Activated T-helper 2 cell treated with anti-CD3 and anti-CD28 coated beads, Interferon-gamma antibody, Interleukin-2, Interleukin-4, amounts not matched to agents 10 μg/mL and 5 μg/mL and 100 μg/mL, durations not matched to agents 14 hours and 24 hours and 36 hours (primary cell): Measurements from ENCODE around the gene GPC6. TPM values are rescaled to one million over a fixed set of nuclear protein-coding genes. Genes with fewer than 3 reads are reported as not detected.

ENCODE experiments used
- DNase-seq: peaks from one replicate; pipeline ENCODE4 v3.0.0; 2021; ENCODE audit warnings: low spot score
- H3K27ac Mint-ChIP-seq: one replicate; pipeline ENCODE4 v1.8.0; 2021; ENCODE audit warnings: mixed read lengths
- H3K27me3 Mint-ChIP-seq: one replicate; pipeline ENCODE4 v1.8.0; 2021; ENCODE audit warnings: low read depth, mixed read lengths
- H3K36me3 Mint-ChIP-seq: one replicate; pipeline ENCODE4 v1.8.0; 2021; ENCODE audit warnings: low read depth, mixed read lengths
- H3K4me1 Mint-ChIP-seq: one replicate; pipeline ENCODE4 v1.8.0; 2021; ENCODE audit warnings: low read depth, mixed read lengths
- H3K4me3 Mint-ChIP-seq: one replicate; pipeline ENCODE4 v1.8.0; 2021; ENCODE audit warnings: low read depth, mild to moderate bottlenecking, moderate library complexity, mixed read lengths
- H3K9me3 Mint-ChIP-seq: one replicate; pipeline ENCODE4 v1.8.0; 2021; ENCODE audit warnings: mixed read lengths
- intact Hi-C: fragments of 100-400 bp; cut with micrococcal nuclease; formaldehyde crosslinking; loops from one replicate; pipeline ENCODE4 v1.15.1; 2023
- total RNA-seq: library from RNA; stranded (reverse); gene quantifications from 2 replicates; pipeline ENCODE4 v1.2.3, GENCODE V29; 2022

Gene GPC6
- total RNA-seq, 1 donor from 2014 or later: not detected

DNA sequence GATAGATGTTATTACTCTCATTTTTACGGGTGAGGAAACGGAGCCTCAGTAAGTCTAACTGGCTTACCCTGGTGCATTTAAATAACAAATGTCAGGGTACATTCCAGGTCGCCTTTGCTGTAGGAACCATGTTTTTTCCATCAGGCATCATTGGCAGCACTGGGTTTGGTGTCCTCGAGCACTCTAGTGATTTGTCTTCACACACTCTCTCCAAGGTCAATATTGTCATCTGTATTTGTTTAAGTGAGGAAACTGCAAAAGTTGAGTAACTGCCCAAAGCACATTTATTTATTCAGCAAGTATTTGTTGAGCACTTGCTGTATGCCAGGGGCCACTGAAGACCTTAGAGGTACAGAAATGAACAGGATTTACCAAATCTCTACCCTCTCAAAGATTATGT lies 1174.3 kb downstream of the GPC6 start:
- Mint-ChIP-seq H3K27me3 (no peaks in the 10 kb centered on the region), H3K4me1 (no peaks in the 10 kb centered on the region), H3K36me3 (no peaks in the 10 kb centered on the region), H3K9me3 (no peaks in the 10 kb centered on the region), H3K4me3 (no peak overlapping the region), H3K27ac (no peak overlapping the region)
- intact Hi-C loops: no loop called here
- DNase-seq: no peak

DNA sequence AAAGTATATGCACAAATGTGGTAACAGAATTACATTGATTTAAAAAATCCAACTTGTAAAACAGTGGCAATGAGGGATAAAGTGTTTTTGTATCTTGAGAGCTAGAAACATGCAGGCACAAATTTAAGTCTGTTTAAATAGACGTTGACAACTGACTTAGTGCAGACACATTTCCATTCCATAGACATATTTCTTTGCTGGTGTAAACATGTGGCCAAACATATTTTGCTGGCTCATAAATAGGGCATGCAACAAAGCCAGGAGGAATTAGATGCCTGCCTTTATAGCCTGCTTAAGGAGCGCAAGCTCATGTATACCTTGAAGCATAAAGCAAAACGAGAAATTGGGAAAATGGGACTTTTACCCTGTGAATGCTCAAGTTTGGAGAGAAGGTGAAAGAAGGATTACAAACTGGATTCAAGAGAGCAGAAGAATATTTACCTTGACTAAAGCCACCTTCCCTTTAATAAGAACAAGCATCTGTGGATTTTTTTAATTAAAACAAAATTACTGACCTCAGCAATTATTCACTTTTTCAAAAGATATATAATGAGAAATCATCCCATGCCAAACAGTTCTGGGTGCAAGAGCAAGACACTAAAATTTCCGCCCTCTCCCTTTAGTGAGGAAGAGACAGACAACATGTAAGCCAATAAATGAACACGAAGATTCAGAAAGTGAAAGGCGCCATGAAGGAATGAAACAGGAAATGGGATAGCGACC lies 1181.9 kb downstream of the GPC6 start:
- no peaks in the 10 kb centered on the region for H3K27me3 Mint-ChIP-seq
- no peaks in the 10 kb centered on the region for H3K36me3 Mint-ChIP-seq
- intact Hi-C loops: no loop called here
- H3K27ac Mint-ChIP-seq: no peak overlapping the region
- no peak overlapping the region for H3K4me3 Mint-ChIP-seq
- DNase-seq: no peak
- no peaks in the 10 kb centered on the region for H3K4me1 Mint-ChIP-seq
- no peaks in the 10 kb centered on the region for H3K9me3 Mint-ChIP-seq

DNA sequence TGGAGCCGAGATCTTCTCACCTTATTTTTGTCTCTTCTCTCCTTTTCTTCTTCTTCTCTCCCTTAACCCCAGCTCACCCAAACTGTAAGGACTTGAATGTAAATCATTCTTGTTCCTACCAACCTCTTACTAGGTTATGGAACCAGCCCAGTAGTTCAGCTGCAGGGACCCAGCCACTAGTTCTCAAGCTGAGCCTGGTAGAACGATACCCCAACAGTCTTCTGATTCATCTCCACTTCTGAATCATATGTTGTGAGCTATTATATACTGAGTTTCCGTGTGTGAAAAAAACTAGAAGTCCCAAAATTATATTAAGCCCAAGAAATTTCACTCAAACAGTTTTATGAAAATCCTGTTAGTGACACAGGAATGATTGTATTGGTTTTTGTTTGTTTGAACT lies 1185.1 kb downstream of the GPC6 start:
- DNase-seq: no peak
- Mint-ChIP-seq H3K4me3 (no peak overlapping the region), H3K27ac (no peak overlapping the region), H3K4me1 (no peaks in the 10 kb centered on the region), H3K9me3 (peaks cover 2% of the 10 kb centered on the region), H3K36me3 (no peaks in the 10 kb centered on the region), H3K27me3 (no peaks in the 10 kb centered on the region)
- intact Hi-C loops: loop anchor here (10.0 kb wide), 1 partner anchor 87 kb away; no protein-coding TSS in a partner anchor

DNA sequence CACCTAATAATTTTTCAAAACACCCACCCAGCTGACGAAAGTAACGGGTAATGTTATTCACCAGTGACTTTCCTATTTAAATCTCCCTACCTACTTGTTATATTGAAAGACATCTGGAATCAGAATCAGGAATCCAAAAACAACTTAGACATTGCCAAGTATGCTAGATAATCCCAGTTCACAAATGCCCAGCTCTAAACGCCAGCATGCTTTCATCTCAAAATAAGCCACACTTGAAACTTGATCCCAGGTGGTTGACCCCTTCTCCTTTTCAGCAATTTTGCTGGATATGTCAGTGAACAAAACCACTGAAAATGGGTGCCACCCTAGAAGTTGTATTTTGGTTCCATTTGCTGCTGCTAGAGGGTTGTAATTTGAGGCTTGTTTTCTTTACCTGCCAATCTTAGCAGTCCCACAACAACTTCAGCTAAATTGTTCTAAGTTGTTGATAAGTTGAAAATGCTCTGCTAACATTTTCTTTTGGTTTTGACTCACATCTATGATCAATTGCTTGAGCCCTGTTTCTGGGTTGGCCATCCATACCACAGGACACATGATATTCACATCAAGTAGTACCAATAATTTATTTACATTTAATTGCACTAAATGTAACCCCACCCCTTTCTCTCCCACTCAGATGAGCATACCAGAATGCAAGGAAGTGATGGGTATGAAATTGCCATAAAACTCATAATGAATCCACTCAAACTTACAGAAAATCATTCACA lies 1186.4 kb downstream of the GPC6 start:
- Mint-ChIP-seq H3K27ac (no peak overlapping the region), H3K36me3 (no peaks in the 10 kb centered on the region), H3K9me3 (peaks cover 12% of the 10 kb centered on the region), H3K4me1 (peaks cover 2% of the 10 kb centered on the region), H3K27me3 (no peaks in the 10 kb centered on the region), H3K4me3 (no peak overlapping the region)
- intact Hi-C loops: loop anchor here (10.0 kb wide), 1 partner anchor 88 kb away; no protein-coding TSS in a partner anchor
- no peak for DNase-seq

DNA sequence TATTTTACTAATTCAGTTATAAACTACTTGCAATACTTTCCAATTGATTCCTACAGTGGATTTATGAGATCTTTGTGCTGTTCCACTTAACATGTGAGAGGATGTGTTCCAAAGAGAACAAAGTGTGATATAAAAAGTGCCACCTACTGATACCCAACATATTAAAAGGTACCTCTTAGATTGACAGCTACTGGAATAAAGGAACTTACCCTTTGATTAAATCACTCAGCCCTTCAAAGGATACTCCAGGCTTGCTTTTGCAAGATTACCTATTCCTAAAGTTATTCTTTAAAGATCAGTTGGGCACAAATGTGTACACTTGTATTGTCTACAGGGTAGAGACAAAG lies 1187.0 kb downstream of the GPC6 start:
- no peak overlapping the region for H3K4me3 Mint-ChIP-seq
- H3K36me3 Mint-ChIP-seq: no peaks in the 10 kb centered on the region
- DNase-seq: no peak
- H3K9me3 Mint-ChIP-seq: peaks cover 16% of the 10 kb centered on the region
- peaks cover 5% of the 10 kb centered on the region for H3K4me1 Mint-ChIP-seq
- intact Hi-C loops: loop anchor here (10.0 kb wide), 1 partner anchor 89 kb away; no protein-coding TSS in a partner anchor
- H3K27ac Mint-ChIP-seq: no peak overlapping the region
- no peaks in the 10 kb centered on the region for H3K27me3 Mint-ChIP-seq

DNA sequence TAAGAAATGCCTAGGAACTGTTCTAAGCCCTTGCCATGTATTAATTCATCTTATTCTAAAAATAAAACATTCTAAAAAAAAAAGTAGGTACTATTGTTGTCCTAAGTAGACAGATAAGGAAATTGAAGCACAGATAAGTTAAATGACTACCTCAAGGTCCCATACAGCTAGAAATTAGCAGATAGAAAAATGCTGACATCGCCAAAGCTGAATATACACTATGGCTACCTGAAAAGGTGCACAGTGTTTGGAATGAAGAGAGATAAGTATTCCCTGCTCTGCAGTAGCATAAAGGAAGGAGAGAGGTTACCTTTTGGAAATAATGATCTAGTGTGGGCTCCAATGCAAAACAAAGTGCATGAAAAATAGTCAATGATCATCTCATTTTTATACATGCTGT lies 1187.5 kb downstream of the GPC6 start:
- H3K4me3 Mint-ChIP-seq: no peak overlapping the region
- DNase-seq: no peak
- intact Hi-C loops: loop anchor here (10.0 kb wide), 1 partner anchor 89 kb away; no protein-coding TSS in a partner anchor
- H3K9me3 Mint-ChIP-seq: peaks cover 20% of the 10 kb centered on the region
- no peak overlapping the region for H3K27ac Mint-ChIP-seq
- no peaks in the 10 kb centered on the region for H3K36me3 Mint-ChIP-seq
- peaks cover 10% of the 10 kb centered on the region for H3K4me1 Mint-ChIP-seq
- H3K27me3 Mint-ChIP-seq: no peaks in the 10 kb centered on the region

DNA sequence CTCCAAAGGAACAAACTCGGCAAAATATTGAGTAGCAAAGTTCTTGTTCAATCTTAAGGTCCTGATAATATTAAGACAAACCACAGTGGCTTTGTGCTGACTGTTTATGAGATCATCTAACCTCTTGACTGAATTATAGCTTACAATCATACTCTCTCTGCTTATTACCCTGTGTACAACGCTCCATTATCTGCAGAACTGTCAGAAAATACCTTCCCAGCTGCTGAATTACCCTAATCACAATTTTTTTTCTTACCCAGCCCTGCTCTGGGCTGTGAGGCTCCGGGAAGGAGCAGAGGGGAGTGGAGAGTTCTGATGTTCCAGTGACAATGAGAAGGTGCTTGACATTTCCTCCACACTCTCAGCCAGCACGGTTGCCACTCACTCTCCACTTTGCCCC lies 1188.1 kb downstream of the GPC6 start:
- H3K36me3 Mint-ChIP-seq: peaks cover under 1% of the 10 kb centered on the region
- intact Hi-C loops: loop anchor here (10.0 kb wide), 1 partner anchor 90 kb away; no protein-coding TSS in a partner anchor
- H3K27ac Mint-ChIP-seq: no peak overlapping the region
- peaks cover 15% of the 10 kb centered on the region for H3K4me1 Mint-ChIP-seq
- no peak for DNase-seq
- no peaks in the 10 kb centered on the region for H3K27me3 Mint-ChIP-seq
- peaks cover 23% of the 10 kb centered on the region for H3K9me3 Mint-ChIP-seq
- H3K4me3 Mint-ChIP-seq: no peak overlapping the region

DNA sequence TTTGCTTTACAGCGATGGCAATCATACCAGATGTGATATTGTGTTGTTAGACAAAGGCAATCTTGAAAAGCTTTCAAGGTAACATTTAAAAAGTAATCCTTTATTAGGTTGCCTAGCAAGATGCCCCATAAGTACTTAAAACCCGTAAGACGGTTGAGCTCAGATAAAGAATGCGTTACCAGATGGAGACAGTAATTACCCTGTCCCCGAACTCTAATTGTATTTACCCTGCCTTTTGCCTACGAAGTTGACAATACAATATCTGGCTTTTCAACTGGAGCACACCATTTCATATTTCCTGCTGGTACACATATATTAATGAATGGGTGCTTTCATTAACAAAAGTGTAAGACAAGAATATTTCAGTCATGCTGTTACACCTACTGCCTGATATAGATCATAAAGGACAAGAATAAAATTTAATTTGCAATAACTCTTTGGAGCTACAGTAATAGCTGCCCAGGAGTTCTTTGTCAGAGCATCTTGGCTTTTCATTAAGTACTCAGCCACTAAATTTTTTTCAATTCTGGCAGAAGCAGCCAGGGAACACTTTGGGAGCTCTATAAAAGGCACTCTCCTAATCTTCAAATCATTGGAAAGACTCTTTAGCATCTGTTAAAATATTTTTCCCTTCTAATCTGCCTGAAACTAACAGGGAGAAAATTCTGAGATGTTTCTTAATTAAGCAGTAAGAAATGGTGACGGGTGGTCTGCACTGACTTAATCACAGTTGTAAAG lies 1189.1 kb downstream of the GPC6 start:
- intact Hi-C loops: loop anchor here (10.0 kb wide), 1 partner anchor 91 kb away; no protein-coding TSS in a partner anchor
- no peak for DNase-seq
- H3K36me3 Mint-ChIP-seq: peaks cover 9% of the 10 kb centered on the region
- no peak overlapping the region for H3K4me3 Mint-ChIP-seq
- H3K9me3 Mint-ChIP-seq: peaks cover 31% of the 10 kb centered on the region
- H3K27ac Mint-ChIP-seq: no peak overlapping the region
- peaks cover 22% of the 10 kb centered on the region for H3K4me1 Mint-ChIP-seq
- no peaks in the 10 kb centered on the region for H3K27me3 Mint-ChIP-seq

DNA sequence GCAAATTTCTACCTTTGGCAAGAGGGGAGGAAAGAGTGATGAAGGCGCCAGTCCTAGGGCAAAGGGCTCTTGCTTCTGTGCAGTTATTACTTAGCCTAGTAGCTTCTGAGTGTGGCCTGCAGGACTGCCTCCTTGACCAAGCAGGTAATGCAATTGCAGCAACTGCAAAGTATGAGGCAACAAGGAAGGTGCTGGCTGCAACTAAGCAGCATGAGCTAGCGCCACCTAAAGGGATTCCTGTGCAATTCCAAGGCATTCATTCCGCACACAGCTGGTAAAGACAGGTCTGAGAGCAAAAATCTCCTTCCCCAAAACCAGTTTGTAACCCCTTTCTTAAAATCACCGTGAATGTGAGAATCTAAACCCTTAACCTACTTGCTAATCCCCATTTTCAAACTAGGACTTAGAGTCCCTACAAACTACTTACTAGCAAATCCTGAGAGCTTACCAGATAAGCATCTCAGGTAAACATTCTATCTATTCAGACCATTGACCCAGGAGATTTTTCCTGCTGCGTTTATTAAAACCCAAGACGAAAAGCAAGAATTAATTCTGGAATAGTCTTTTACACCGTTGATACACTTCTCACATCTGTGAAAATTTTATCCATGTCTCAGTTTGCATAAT lies 1190.0 kb downstream of the GPC6 start:
- intact Hi-C loops: loop anchor here (10.0 kb wide), 1 partner anchor 92 kb away; no protein-coding TSS in a partner anchor
- DNase-seq: no peak
- no peaks in the 10 kb centered on the region for H3K27me3 Mint-ChIP-seq

DNA sequence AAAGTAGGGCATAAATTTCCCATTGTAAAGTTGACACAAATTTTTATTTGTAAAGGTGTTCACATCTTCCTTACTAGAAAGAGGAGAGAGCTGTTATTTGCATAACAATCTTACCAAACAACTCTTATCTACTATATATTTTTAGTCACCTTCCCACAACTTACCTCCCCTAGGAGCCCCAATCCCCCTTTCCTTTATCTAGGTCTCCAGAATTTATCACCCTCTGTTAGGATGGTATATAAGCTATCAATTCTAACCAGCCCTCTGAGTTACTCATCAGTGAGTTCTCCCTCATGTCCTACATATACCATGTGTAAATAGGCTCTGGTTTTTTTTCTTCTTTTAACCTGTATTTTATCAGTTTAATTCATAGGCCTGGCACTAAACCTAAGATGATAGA lies 1190.7 kb downstream of the GPC6 start:
- intact Hi-C loops: loop anchor here (10.0 kb wide), 1 partner anchor 92 kb away; no protein-coding TSS in a partner anchor
- H3K9me3 Mint-ChIP-seq: peaks cover 43% of the 10 kb centered on the region
- no peaks in the 10 kb centered on the region for H3K27me3 Mint-ChIP-seq
- H3K4me1 Mint-ChIP-seq: peaks cover 22% of the 10 kb centered on the region
- no peak overlapping the region for H3K4me3 Mint-ChIP-seq
- DNase-seq: no peak
- H3K36me3 Mint-ChIP-seq: peaks cover 14% of the 10 kb centered on the region
- no peak overlapping the region for H3K27ac Mint-ChIP-seq

More for the DNA sequence above, 1190.0 kb downstream of the GPC6 start:
- no peak overlapping the region for H3K27ac Mint-ChIP-seq
- peaks cover 40% of the 10 kb centered on the region for H3K9me3 Mint-ChIP-seq
- H3K4me1 Mint-ChIP-seq: peaks cover 22% of the 10 kb centered on the region
- H3K36me3 Mint-ChIP-seq: peaks cover 13% of the 10 kb centered on the region
- H3K4me3 Mint-ChIP-seq: no peak overlapping the region

DNA sequence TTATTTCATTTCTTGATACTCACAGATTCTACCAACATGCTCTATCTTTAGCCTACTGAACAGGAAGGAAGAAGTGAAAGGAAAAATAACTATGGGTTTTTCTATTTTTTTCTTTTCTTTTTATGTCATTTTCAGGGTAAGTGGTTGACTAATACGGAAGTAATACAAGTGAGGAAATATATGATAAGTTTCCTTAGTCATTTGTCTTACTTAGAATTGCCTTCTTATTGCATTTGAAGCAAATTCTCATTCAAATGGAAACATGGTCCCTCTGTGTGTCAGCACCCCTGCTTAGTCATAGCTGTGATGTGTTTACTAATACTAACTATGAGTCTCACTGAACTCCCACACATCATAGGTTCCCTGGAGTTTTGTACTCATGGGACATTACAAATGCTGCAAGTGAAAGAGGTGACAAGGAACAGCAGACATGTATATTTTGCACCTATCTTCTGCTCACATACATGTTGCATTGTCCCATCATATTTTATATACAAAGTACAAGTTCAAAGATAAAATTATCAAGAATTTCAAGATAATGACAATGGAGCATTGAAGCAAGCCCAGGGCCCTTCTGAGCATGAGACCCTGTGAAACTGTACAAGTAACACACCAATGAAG lies 1192.8 kb downstream of the GPC6 start:
- intact Hi-C loops: loop anchor here (1.0 to 10.0 kb wide), 7 partner anchors 16 to 631 kb away; partner anchors contain the start of gene GPR180
- Mint-ChIP-seq H3K27me3 (no peaks in the 10 kb centered on the region), H3K9me3 (peaks cover 43% of the 10 kb centered on the region), H3K36me3 (peaks cover 14% of the 10 kb centered on the region), H3K4me1 (peaks cover 22% of the 10 kb centered on the region), H3K4me3 (no peak overlapping the region), H3K27ac (peak overlapping the region; percentile 77)
- DNase-seq: no peak

DNA sequence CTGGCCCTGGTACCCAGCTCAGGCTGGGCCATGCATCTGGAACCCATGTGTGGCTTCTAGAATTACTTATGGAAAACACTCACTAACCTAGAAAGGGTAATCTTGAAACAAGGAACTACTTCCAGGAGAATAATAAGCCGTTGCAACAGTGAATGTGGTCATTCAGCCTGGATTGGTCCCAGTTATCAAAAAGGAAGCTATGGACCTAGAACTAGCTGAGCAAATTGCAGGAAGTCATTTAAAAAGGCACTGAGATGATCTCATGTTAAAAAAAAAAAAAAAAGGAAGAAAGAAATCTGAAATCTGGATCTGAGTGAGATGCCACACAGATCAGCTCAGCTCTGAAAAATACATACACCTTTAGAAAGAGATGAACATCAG lies 1193.3 kb downstream of the GPC6 start:
- no peak for DNase-seq
- H3K27me3 Mint-ChIP-seq: peaks cover 1% of the 10 kb centered on the region
- peak overlapping the region; percentile 12 for H3K27ac Mint-ChIP-seq
- intact Hi-C loops: loop anchor here (1.0 to 10.0 kb wide), 7 partner anchors 15 to 631 kb away; partner anchors contain the start of gene GPR180
- H3K4me3 Mint-ChIP-seq: no peak overlapping the region
- H3K9me3 Mint-ChIP-seq: peaks cover 43% of the 10 kb centered on the region
- H3K36me3 Mint-ChIP-seq: peaks cover 14% of the 10 kb centered on the region
- peaks cover 22% of the 10 kb centered on the region for H3K4me1 Mint-ChIP-seq
